ENCODE data around the gene SGTA. TPM values are rescaled to one million over a fixed set of nuclear protein-coding genes. Genes with fewer than 3 reads are reported as not detected.

SGTA gene
- total RNA-seq, 1 experiment from 2014 or later = 109 TPM

DNA sequence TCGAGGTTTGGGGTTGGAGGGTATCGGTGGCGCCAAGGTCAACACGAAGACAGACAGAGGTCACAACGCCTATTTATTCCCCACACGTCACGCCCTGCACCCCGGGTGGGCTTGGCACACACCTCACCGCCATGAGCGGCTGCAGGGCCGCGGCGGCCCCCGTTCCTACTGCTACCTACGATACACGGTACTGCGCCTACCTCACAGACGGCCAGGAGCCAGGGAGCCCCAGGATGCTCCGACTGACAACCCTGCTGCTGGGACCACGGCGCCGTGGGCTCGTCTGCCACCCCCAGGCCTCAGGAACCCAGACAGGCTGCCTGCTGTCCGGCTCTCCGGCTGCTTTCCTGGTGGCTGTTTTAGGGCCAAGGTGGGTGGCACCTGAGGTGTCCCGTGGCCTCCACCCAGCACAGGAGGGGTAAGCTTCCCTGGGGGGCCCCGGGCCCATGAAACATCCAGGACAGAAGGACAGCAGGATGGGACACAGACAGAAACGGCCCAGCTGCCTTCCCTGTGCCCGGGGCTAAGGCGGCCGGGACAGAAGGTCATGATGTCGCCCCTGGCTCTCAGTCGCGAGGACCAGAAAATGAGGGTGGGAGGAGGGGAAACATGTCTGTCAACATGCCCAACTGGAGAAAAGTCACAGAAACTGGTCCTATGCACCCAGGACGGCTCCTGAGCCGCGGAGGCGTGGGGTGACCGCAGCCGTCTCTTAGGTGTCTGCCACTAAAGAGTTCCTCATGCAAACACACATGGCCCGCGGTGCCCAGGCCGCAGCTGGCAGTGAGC lies 28.2 kb downstream of the SGTA start:
- RAD21 ChIA-PET (ENCODE audit: low non-redundant PET in 1 of 2, low total read pairs in 2 of 2, uncharacterized antibody in 2 of 2, unreplicated experiment in 2 of 2) = no interaction called here
- Histone ChIP-seq H3K27me3 (ENCODE audit: insufficient read depth, low read length) (no peaks in the 10 kb centered on the region), H3K4me2 (ENCODE audit: low read length) (no peak overlapping the region), H3K4me1 (ENCODE audit: control insufficient read depth in 1 of 2, insufficient read depth in 2 of 2, low read length in 2 of 2) (no peaks in the 10 kb centered on the region), H3K9ac (ENCODE audit: low read length) (no peak overlapping the region), H4K20me1 (ENCODE audit: insufficient read depth) (no peaks in the 10 kb centered on the region), H3K4me3 (replicated peaks in 1 of 2; ENCODE audit: low read depth in 1 of 2, low read length in 2 of 2) (no peak overlapping the region), H3K27ac (ENCODE audit: low read depth, low read length) (no peak overlapping the region), H2AFZ (ENCODE audit: low read depth, low read length, poor library complexity, severe bottlenecking) (no peak overlapping the region), H3K9me2 (ENCODE audit: insufficient read depth) (no peaks in the 10 kb centered on the region), H3K36me3 (ENCODE audit: control insufficient read depth in 1 of 2, insufficient read depth in 2 of 2, low read length in 2 of 2) (peaks cover 10 to 27% of the 10 kb centered on the region in 2 experiments; a peak in 3 of 4 replicates), H3K79me2 (ENCODE audit: insufficient read depth, low read length) (no peaks in the 10 kb centered on the region), H3K9me3 (ENCODE audit: control insufficient read depth in 1 of 2, insufficient read depth in 1 of 2, low read depth in 1 of 2, low read length in 2 of 2) (no peaks in the 10 kb centered on the region)
- ATAC-seq = no peak
- no TSS peak for BruUV-seq (replicated peaks)
- intact Hi-C loops (cut with micrococcal nuclease) = no loop called here
- TF ChIP-seq TCF7L2 (IDR thresholded peaks at IDR 0.05; ENCODE audit: borderline replicate concordance, extremely low read depth, insufficient read depth, insufficient read length) (no peak), EGR1 (IDR thresholded peaks at IDR 0.05; ENCODE audit: low read depth) (no peak), CBX3 (IDR thresholded peaks at IDR 0.05; ENCODE audit: low read depth) (no peak), EZH2 (IDR thresholded peaks at IDR 0.05) (no peak), POLR2AphosphoS5 (IDR thresholded peaks at IDR 0.05; ENCODE audit: low read depth, low read length) (no peak), RAD21 (IDR thresholded peaks at IDR 0.05; ENCODE audit: low read depth) (no peak), POLR2A (IDR thresholded peaks at IDR 0.05; ENCODE audit: borderline replicate concordance, extremely low read depth, insufficient read depth, insufficient read length) (no peak), ELF1 (IDR thresholded peaks at IDR 0.05; ENCODE audit: borderline replicate concordance, low read depth) (no peak), SIN3A (IDR thresholded peaks at IDR 0.05; ENCODE audit: low read depth) (no peak), SRF (IDR thresholded peaks at IDR 0.05; ENCODE audit: low read depth) (no peak), ZFX (IDR thresholded peaks at IDR 0.05) (no peak), EZH2phosphoT487 (IDR thresholded peaks at IDR 0.05; ENCODE audit: borderline replicate concordance) (no peak), SP1 (IDR thresholded peaks at IDR 0.05; ENCODE audit: low read depth) (no peak), ZNF274 (IDR thresholded peaks at IDR 0.05; ENCODE audit: low read depth, low read length) (no peak), FOSL1 (IDR thresholded peaks at IDR 0.05; ENCODE audit: low read depth) (no peak), JUND (IDR thresholded peaks at IDR 0.05) (no peak)
- TF ChIP-seq, protein P1, sequence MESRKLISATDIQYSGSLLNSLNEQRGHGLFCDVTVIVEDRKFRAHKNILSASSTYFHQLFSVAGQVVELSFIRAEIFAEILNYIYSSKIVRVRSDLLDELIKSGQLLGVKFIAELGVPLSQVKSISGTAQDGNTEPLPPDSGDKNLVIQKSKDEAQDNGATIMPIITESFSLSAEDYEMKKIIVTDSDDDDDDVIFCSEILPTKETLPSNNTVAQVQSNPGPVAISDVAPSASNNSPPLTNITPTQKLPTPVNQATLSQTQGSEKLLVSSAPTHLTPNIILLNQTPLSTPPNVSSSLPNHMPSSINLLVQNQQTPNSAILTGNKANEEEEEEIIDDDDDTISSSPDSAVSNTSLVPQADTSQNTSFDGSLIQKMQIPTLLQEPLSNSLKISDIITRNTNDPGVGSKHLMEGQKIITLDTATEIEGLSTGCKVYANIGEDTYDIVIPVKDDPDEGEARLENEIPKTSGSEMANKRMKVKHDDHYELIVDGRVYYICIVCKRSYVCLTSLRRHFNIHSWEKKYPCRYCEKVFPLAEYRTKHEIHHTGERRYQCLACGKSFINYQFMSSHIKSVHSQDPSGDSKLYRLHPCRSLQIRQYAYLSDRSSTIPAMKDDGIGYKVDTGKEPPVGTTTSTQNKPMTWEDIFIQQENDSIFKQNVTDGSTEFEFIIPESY (IDR thresholded peaks at IDR 0.05; ENCODE audit: extremely low read depth, insufficient replicate concordance, low read length) = no peak
- TF ChIP-seq, protein P2, sequence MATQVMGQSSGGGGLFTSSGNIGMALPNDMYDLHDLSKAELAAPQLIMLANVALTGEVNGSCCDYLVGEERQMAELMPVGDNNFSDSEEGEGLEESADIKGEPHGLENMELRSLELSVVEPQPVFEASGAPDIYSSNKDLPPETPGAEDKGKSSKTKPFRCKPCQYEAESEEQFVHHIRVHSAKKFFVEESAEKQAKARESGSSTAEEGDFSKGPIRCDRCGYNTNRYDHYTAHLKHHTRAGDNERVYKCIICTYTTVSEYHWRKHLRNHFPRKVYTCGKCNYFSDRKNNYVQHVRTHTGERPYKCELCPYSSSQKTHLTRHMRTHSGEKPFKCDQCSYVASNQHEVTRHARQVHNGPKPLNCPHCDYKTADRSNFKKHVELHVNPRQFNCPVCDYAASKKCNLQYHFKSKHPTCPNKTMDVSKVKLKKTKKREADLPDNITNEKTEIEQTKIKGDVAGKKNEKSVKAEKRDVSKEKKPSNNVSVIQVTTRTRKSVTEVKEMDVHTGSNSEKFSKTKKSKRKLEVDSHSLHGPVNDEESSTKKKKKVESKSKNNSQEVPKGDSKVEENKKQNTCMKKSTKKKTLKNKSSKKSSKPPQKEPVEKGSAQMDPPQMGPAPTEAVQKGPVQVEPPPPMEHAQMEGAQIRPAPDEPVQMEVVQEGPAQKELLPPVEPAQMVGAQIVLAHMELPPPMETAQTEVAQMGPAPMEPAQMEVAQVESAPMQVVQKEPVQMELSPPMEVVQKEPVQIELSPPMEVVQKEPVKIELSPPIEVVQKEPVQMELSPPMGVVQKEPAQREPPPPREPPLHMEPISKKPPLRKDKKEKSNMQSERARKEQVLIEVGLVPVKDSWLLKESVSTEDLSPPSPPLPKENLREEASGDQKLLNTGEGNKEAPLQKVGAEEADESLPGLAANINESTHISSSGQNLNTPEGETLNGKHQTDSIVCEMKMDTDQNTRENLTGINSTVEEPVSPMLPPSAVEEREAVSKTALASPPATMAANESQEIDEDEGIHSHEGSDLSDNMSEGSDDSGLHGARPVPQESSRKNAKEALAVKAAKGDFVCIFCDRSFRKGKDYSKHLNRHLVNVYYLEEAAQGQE (IDR thresholded peaks at IDR 0.05; ENCODE audit: low read depth) = no peak
- TF ChIP-seq, protein P3, sequence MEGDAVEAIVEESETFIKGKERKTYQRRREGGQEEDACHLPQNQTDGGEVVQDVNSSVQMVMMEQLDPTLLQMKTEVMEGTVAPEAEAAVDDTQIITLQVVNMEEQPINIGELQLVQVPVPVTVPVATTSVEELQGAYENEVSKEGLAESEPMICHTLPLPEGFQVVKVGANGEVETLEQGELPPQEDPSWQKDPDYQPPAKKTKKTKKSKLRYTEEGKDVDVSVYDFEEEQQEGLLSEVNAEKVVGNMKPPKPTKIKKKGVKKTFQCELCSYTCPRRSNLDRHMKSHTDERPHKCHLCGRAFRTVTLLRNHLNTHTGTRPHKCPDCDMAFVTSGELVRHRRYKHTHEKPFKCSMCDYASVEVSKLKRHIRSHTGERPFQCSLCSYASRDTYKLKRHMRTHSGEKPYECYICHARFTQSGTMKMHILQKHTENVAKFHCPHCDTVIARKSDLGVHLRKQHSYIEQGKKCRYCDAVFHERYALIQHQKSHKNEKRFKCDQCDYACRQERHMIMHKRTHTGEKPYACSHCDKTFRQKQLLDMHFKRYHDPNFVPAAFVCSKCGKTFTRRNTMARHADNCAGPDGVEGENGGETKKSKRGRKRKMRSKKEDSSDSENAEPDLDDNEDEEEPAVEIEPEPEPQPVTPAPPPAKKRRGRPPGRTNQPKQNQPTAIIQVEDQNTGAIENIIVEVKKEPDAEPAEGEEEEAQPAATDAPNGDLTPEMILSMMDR (IDR thresholded peaks at IDR 0.05 in 2 of 3, conservative IDR thresholded peaks at IDR 0.05 in 1 of 3; ENCODE audit: borderline replicate concordance in 1 of 3, insufficient read depth in 1 of 3, low read depth in 2 of 3, low read length in 2 of 3) = no peak
- TF ChIP-seq, protein P4, sequence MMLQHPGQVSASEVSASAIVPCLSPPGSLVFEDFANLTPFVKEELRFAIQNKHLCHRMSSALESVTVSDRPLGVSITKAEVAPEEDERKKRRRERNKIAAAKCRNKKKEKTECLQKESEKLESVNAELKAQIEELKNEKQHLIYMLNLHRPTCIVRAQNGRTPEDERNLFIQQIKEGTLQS (IDR thresholded peaks at IDR 0.05) = no peak
- POLR2A ChIA-PET = no interaction called here
- CTCF ChIA-PET = interaction anchor here (2.6 kb wide), 1 partner anchor 106 kb away, joined by 11 read pairs; no protein-coding TSS in a partner anchor
- DNase-seq (ENCODE audit: low read depth, low spot score) = no peak

Measured in HCT116 (cell line).